Measurements from ENCODE around the gene NR6A1. TPM values are rescaled to one million over a fixed set of nuclear protein-coding genes. Genes with fewer than 3 reads are reported as not detected.

Gene NR6A1
- total and polyA plus RNA-seq, 9 donors = 0.29 to 1.7 (median 1.00) TPM

GRCh38 chr9:124793015-124793541, 22.0 kb upstream of the NR6A1 start:
- H3K27me3 ChIP-seq = no peaks in the 10 kb centered on the region
- WGBS, 3 donors = 17 to 22% (median 19%) methylated on average over 9 of the region's 9 CpGs
- intact Hi-C loops (cut with DNase I) = no loop called here
- H3K4me3 ChIP-seq = no peak overlapping the region
- peaks cover 4% of the 10 kb centered on the region for H3K4me1 ChIP-seq (ENCODE audit: insufficient read depth)
- peak overlapping the region in 1 of 2 donors; percentile 35 for H3K27ac ChIP-seq
- no peaks in the 10 kb centered on the region for H3K9me3 ChIP-seq
- TF ChIP-seq EP300 (IDR thresholded peaks at IDR 0.05) = no peak
- TF ChIP-seq CTCF (IDR thresholded peaks at IDR 0.05) = no peak
- peak; percentile 51 to 84 (median 65) for DNase-seq
- H3K36me3 ChIP-seq = no peaks in the 10 kb centered on the region

DNA sequence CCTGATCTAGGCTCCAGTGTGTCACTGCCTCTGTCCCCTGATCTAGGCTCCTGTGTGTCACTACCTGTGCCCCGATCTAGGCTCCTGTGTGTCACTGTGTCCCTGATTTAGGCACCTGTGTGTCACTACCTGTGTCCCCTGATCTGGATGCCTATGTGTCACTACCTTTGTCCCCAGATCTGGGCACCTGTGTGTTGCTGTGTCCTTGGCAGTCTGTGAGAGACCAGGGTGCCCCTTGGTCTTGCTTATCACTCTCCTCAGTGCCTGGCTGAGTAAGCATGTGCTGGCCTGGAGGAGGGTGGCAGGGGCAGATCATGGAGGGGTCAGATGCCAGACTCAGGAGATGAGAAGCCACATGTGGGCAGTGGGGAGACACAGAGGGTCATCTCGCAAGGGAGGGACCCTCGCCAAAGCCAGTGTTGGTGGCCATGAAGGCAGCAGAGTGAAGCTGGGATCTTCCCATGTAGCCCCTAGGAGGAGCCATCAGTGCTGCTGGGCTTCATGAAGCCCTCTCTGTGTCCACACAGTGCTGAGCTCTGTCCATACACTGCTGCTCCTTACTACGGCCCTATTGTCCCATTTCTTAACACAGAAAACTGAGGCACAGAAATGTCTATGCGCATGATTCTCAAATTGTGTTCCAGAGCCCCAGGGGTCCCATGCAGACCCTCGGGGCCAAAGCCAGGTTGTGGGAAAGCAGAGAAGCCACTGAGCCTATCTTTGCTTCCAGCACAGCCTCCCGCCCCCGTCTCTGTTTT, 21.3 kb upstream of the NR6A1 start:
- no peak for DNase-seq
- H3K27me3 ChIP-seq = no peaks in the 10 kb centered on the region
- WGBS, 3 donors = 56 to 60% (median 59%) methylated on average over 8 of the region's 8 CpGs
- H3K27ac ChIP-seq = no peak overlapping the region
- peaks cover 4% of the 10 kb centered on the region for H3K4me1 ChIP-seq (ENCODE audit: insufficient read depth)
- H3K4me3 ChIP-seq = no peak overlapping the region
- no peaks in the 10 kb centered on the region for H3K36me3 ChIP-seq
- no peaks in the 10 kb centered on the region for H3K9me3 ChIP-seq
- intact Hi-C loops (cut with DNase I) = no loop called here
- TF ChIP-seq EP300 (IDR thresholded peaks at IDR 0.05) (no peak), POLR2A (IDR thresholded peaks at IDR 0.05) (no peak), CTCF (IDR thresholded peaks at IDR 0.05) (no peak)

- DNase-seq = peak in 1 of 5 donors; percentile 10
- H3K4me3 ChIP-seq = no peak overlapping the region
- intact Hi-C loops (cut with DNase I) = no loop called here
- no peak overlapping the region for H3K27ac ChIP-seq
- H3K4me1 ChIP-seq (ENCODE audit: insufficient read depth) = peaks cover 4% of the 10 kb centered on the region
- no peaks in the 10 kb centered on the region for H3K9me3 ChIP-seq
- H3K27me3 ChIP-seq = no peaks in the 10 kb centered on the region
- TF ChIP-seq POLR2A (IDR thresholded peaks at IDR 0.05) = no peak
- TF ChIP-seq CTCF (IDR thresholded peaks at IDR 0.05) = no peak
- TF ChIP-seq EP300 (IDR thresholded peaks at IDR 0.05) = no peak
- no peaks in the 10 kb centered on the region for H3K36me3 ChIP-seq
- WGBS, 3 donors = 91 to 95% (median 92%) methylated on average over 5 of the region's 5 CpGs
Observed at GRCh38 chr9:124790801-124791505, 19.8 kb upstream of the NR6A1 start.

DNA sequence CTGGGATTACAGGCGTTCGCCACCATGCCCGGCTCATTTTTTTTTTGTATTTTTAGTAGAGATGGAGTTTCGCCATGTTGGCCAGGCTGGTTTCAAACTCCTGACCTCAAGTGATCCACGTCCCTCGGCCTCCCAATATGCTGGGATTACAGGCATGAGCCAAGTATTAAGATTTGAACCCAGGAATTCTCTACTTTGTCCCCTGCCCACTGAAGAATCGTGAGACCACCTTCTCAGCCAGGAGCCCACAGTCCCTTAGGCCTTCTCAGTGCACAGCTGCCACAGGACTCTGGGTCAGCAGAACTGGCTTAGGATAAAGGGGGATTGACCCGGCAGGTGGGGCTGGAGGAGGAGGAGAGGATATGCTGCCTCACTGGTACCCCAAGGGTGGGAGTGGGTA, 19.2 kb upstream of the NR6A1 start:
- H3K36me3 ChIP-seq = no peaks in the 10 kb centered on the region
- no peaks in the 10 kb centered on the region for H3K27me3 ChIP-seq
- H3K4me1 ChIP-seq (ENCODE audit: insufficient read depth) = peaks cover 4% of the 10 kb centered on the region
- H3K4me3 ChIP-seq = no peak overlapping the region
- H3K27ac ChIP-seq = no peak overlapping the region
- no peaks in the 10 kb centered on the region for H3K9me3 ChIP-seq
- 97% methylated on average over 8 of the region's 8 CpGs for WGBS, 3 donors
- DNase-seq = no peak
- intact Hi-C loops (cut with DNase I) = no loop called here
- TF ChIP-seq CTCF (IDR thresholded peaks at IDR 0.05) (no peak), POLR2A (IDR thresholded peaks at IDR 0.05) (no peak), EP300 (IDR thresholded peaks at IDR 0.05) (no peak)

Measured in ovary (tissue), 9 donors.